H9 (cell line): ENCODE measurements around the gene ABCG2. TPM values are rescaled to one million over a fixed set of nuclear protein-coding genes. Genes with fewer than 3 reads are reported as not detected.

Experiments used
- DNase-seq: peaks from one replicate; pipeline ENCODE4 v3.0.0-alpha.2; 2017
- H2AFZ ChIP-seq: one replicate; pipeline ENCODE4 v1.6.1; 2013; ENCODE audit warnings: mild to moderate bottlenecking, low read length, control low read depth, moderate library complexity
- H2AK5ac ChIP-seq: 2 replicates; pipeline ENCODE4 v1.6.1; 2013; ENCODE audit warnings: low read length, control low read depth, mixed read lengths; ENCODE audit not compliant: insufficient read length
- H2BK120ac ChIP-seq: one replicate; pipeline ENCODE4 v1.6.1; 2013; ENCODE audit warnings: low read depth, mild to moderate bottlenecking, low read length, control low read depth, inconsistent platforms; ENCODE audit not compliant: poor library complexity, severe bottlenecking
- H2BK12ac ChIP-seq: 2 replicates; pipeline ENCODE4 v1.6.1; 2013; ENCODE audit warnings: low read length, control low read depth, mixed read lengths, low read depth; ENCODE audit not compliant: insufficient read length
- H2BK15ac ChIP-seq: 2 replicates; pipeline ENCODE4 v1.6.1; 2013; ENCODE audit warnings: low read depth, low read length, control low read depth
- H2BK20ac ChIP-seq: one replicate; pipeline ENCODE4 v1.6.1; 2013; ENCODE audit warnings: low read depth, mild to moderate bottlenecking, low read length, control low read depth, inconsistent platforms; ENCODE audit not compliant: poor library complexity, severe bottlenecking
- H2BK5ac ChIP-seq: 2 replicates; pipeline ENCODE4 v1.6.1; 2013; ENCODE audit warnings: low read length, control low read depth, mixed read lengths; ENCODE audit not compliant: insufficient read length
- H3K14ac ChIP-seq: 2 replicates; pipeline ENCODE4 v1.6.1; 2013; ENCODE audit warnings: low read length, control low read depth; ENCODE audit not compliant: insufficient read depth
- H3K18ac ChIP-seq: 2 replicates; pipeline ENCODE4 v1.6.1; 2013; ENCODE audit warnings: low read depth, mild to moderate bottlenecking, mixed read lengths, low read length, control low read depth; ENCODE audit not compliant: insufficient read length
- H3K23ac ChIP-seq: 2 replicates; pipeline ENCODE4 v1.6.1; 2013; ENCODE audit warnings: low read length, control low read depth, mixed read lengths, low read depth; ENCODE audit not compliant: insufficient read length
- H3K23me2 ChIP-seq: 2 replicates; pipeline ENCODE4 v1.6.1; 2013; ENCODE audit warnings: low read depth, mild to moderate bottlenecking, mixed read lengths, low read length, control low read depth; ENCODE audit not compliant: insufficient read length, poor library complexity, severe bottlenecking
- H3K27ac ChIP-seq: 2 replicates; pipeline ENCODE4 v1.5.1; 2013; ENCODE audit warnings: low read length, control low read depth, mixed read lengths, low read depth; ENCODE audit not compliant: insufficient read length
- H3K27me3 ChIP-seq: 2 replicates; pipeline ENCODE4 v1.6.1; 2013; ENCODE audit warnings: low read length, control low read depth, inconsistent platforms; ENCODE audit not compliant: insufficient read depth
- H3K4ac ChIP-seq: 2 replicates; pipeline ENCODE4 v1.6.1; 2013; ENCODE audit warnings: low read depth, mild to moderate bottlenecking, control low read depth, inconsistent platforms, low read length, moderate library complexity
- H3K4me1 ChIP-seq: 2 replicates; pipeline ENCODE4 v1.6.1; 2013; ENCODE audit warnings: low read length, control low read depth, inconsistent platforms; ENCODE audit not compliant: insufficient read depth
- H3K4me2 ChIP-seq: 2 replicates; pipeline ENCODE4 v1.6.1; 2013; ENCODE audit warnings: low read length, control low read depth, mixed read lengths; ENCODE audit not compliant: insufficient read length, insufficient read depth
- H3K56ac ChIP-seq: 2 replicates; pipeline ENCODE4 v1.6.1; 2013; ENCODE audit warnings: low read depth, mild to moderate bottlenecking, mixed read lengths, low read length, control low read depth; ENCODE audit not compliant: insufficient read length
- H3K79me1 ChIP-seq: 2 replicates; pipeline ENCODE4 v1.6.1; 2013; ENCODE audit warnings: low read depth, mild to moderate bottlenecking, moderate library complexity, low read length, control low read depth, inconsistent platforms; ENCODE audit not compliant: insufficient read depth, poor library complexity, severe bottlenecking
- H3K79me2 ChIP-seq: 2 replicates; pipeline ENCODE4 v1.6.1; 2013; ENCODE audit warnings: low read length, control low read depth, inconsistent platforms; ENCODE audit not compliant: insufficient read depth
- H3K9ac ChIP-seq: 2 replicates; pipeline ENCODE4 v1.6.1; 2013; ENCODE audit warnings: low read length, control low read depth, mixed read lengths; ENCODE audit not compliant: insufficient read length; ENCODE audit errors: extremely low read depth
- H3K9me3 ChIP-seq: one replicate; pipeline ENCODE4 v1.6.1; 2013; ENCODE audit warnings: low read depth, low read length, inconsistent platforms; ENCODE audit not compliant: control insufficient read depth
- H3T11ph ChIP-seq: one replicate; pipeline ENCODE4 v1.6.1; 2013; ENCODE audit warnings: mild to moderate bottlenecking, low read length, control low read depth, inconsistent platforms
- H4K20me1 ChIP-seq: one replicate; pipeline ENCODE4 v1.6.1; 2013; ENCODE audit not compliant: control insufficient read depth, insufficient read length, insufficient read depth
- H4K5ac ChIP-seq: 2 replicates; pipeline ENCODE4 v1.6.1; 2013; ENCODE audit warnings: low read depth, mild to moderate bottlenecking, mixed read lengths, low read length, control low read depth; ENCODE audit not compliant: insufficient read length
- H4K8ac ChIP-seq: replicated peaks from 2 replicates; pipeline ENCODE4 v1.6.1; 2013; ENCODE audit warnings: low read length, control low read depth, mixed read lengths, low read depth; ENCODE audit not compliant: insufficient read length
- H4K91ac ChIP-seq: 2 replicates; pipeline ENCODE4 v1.6.1; 2013; ENCODE audit warnings: low read depth, mild to moderate bottlenecking, moderate library complexity, mixed read lengths, low read length, control low read depth; ENCODE audit not compliant: insufficient read length
- H3K27ac Mint-ChIP-seq, 3 experiments: 2 replicates in 2 of 3; 3 replicates in 1 of 3; pipeline ENCODE4 v1.8.0; 2020 to 2021; ENCODE audit warnings: mixed read lengths in 3 of 3, mild to moderate bottlenecking in 1 of 3, moderate library complexity in 1 of 3
- H3K27me3 Mint-ChIP-seq: 2 replicates; pipeline ENCODE4 v1.8.0; 2021; ENCODE audit warnings: low read depth, mild to moderate bottlenecking, moderate library complexity, mixed read lengths
- H3K36me3 Mint-ChIP-seq, 3 experiments: 2 replicates in 2 of 3; 3 replicates in 1 of 3; pipeline ENCODE4 v1.8.0; 2020 to 2021; ENCODE audit warnings: low read depth in 3 of 3, mixed read lengths in 3 of 3; ENCODE audit not compliant: insufficient read depth in 1 of 3
- H3K4me1 Mint-ChIP-seq, 2 experiments: 2 replicates each; pipeline ENCODE4 v1.8.0; 2020; ENCODE audit warnings: mixed read lengths in 2 of 2
- H3K4me3 Mint-ChIP-seq, 2 experiments: 2 replicates in 1 of 2; 3 replicates in 1 of 2; pipeline ENCODE4 v1.8.0; 2020 to 2021; ENCODE audit warnings: mild to moderate bottlenecking in 2 of 2, mixed read lengths in 2 of 2, moderate library complexity in 1 of 2
- H3K9me3 Mint-ChIP-seq, 2 experiments: 2 replicates in 1 of 2; 3 replicates in 1 of 2; pipeline ENCODE4 v1.8.0; 2020; ENCODE audit warnings: mild to moderate bottlenecking in 2 of 2, mixed read lengths in 2 of 2, moderate library complexity in 1 of 2
- CTCF ChIP-seq: fragments of 200-600 bp; sonication (generic); conservative IDR thresholded peaks from 3 replicates; pipeline ENCODE4 v1.8.0; 2021; ENCODE audit warnings: antibody characterized with exemption, mild to moderate bottlenecking
- WGBS: extraction: QIAGEN DNeasy Blood & Tissue Kit; methylation state at CpG from one replicate; pipeline ENCODE4 v1.1.7; 2013; ENCODE audit warnings: missing lambda C conversion rate, low lambda C conversion rate, mixed read lengths; ENCODE audit not compliant: insufficient read length; ENCODE audit errors: extremely low coverage; 5-methylcytosine and 5-hydroxymethylcytosine counted together
- total RNA-seq: library from RNA; stranded (reverse); gene quantifications from 2 replicates; pipeline ENCODE4 v1.2.1, GENCODE V29; 2021

The ABCG2 gene
- total RNA-seq, 1 experiment from 2014 or later, result 1.5 TPM

GRCh38 chr4:88109123-88109881 is 49.1 kb downstream of the ABCG2 start:
- WGBS, result no CpG with 5 or more reads among the region's 5 CpGs
- no peak overlapping the region for H3K9ac ChIP-seq
- Mint-ChIP-seq H3K27ac (no peak overlapping the region; a peak in 1 of 7 replicates), H3K36me3 (no peaks in the 10 kb centered on the region), H3K9me3 (no peaks in the 10 kb centered on the region), H3K4me1 (0 out of 4 replicates have a peak, but pooled peaks cover 0 to 5% of the 10 kb centered on the region in 2 experiments), H3K4me3 (no peak overlapping the region), H3K27me3 (no peaks in the 10 kb centered on the region)
- H2BK15ac ChIP-seq, result no peak overlapping the region
- no peaks in the 10 kb centered on the region for H3K9me3 ChIP-seq
- H2AFZ ChIP-seq, result no peak overlapping the region
- no peak overlapping the region for H3K56ac ChIP-seq
- H3K27ac ChIP-seq, result no peak overlapping the region
- no peaks in the 10 kb centered on the region for H4K20me1 ChIP-seq
- no peak overlapping the region for H3K4ac ChIP-seq
- H3K23me2 ChIP-seq, result no peaks in the 10 kb centered on the region
- no peak overlapping the region for H3K18ac ChIP-seq
- DNase-seq, result no peak
- TF ChIP-seq CTCF, result no peak
- no peak overlapping the region for H2BK20ac ChIP-seq
- no peak overlapping the region for H4K5ac ChIP-seq
- H3K4me2 ChIP-seq, result no peak overlapping the region
- H3K23ac ChIP-seq, result no peak overlapping the region
- H3K27me3 ChIP-seq, result no peaks in the 10 kb centered on the region
- no peak overlapping the region for H2BK120ac ChIP-seq
- no peak overlapping the region for H2BK5ac ChIP-seq
- H3K14ac ChIP-seq, result no peak overlapping the region
- H4K8ac ChIP-seq, result no peak overlapping the region
- no peaks in the 10 kb centered on the region for H3K79me2 ChIP-seq
- no peaks in the 10 kb centered on the region for H3K4me1 ChIP-seq
- H4K91ac ChIP-seq, result no peak overlapping the region
- no peak overlapping the region for H2AK5ac ChIP-seq
- no peaks in the 10 kb centered on the region for H3K79me1 ChIP-seq
- no peak overlapping the region for H3T11ph ChIP-seq
- no peak overlapping the region for H2BK12ac ChIP-seq
